HepG2 (cell line): ENCODE data around the gene TCAP. TPM values are rescaled to one million over a fixed set of nuclear protein-coding genes. Genes with fewer than 3 reads are reported as not detected.

Experiments
- ATAC-seq: fragments of 200-7000 bp; cut with Tn5 transposase; 3 replicates; pipeline ENCODE4 v1.9.1; 2020; ENCODE audit warnings: mild to moderate bottlenecking, moderate library complexity
- BruUV-seq: library from RNA; stranded (reverse); fragments of 400-500 nt; replicated peaks from 2 replicates; lab custom pipeline; 2021; lab: Mats Ljungman, UMichigan
- CTCF ChIA-PET: fragments of 300-600 bp; formaldehyde crosslinking; extraction: SDS; loops from one replicate; lab custom pipeline; 2021; ENCODE audit warnings: low total read pairs, inconsistent platforms, low intra/inter-chr PET ratio; lab: Yijun Ruan, JAX
- POLR2A ChIA-PET: fragments of 350-600 bp; sonication (Branson Sonifier 250); formaldehyde crosslinking; loops from one replicate; lab custom pipeline; 2020; ENCODE audit warnings: antibody characterized with exemption, inconsistent platforms; lab: Yijun Ruan, JAX
- DNase-seq: peaks from one replicate; pipeline ENCODE4 v3.0.0-alpha.2; 2015; ENCODE audit warnings: low spot score
- FAIRE-seq: peaks from 3 replicates; lab custom pipeline; 2011; peaks lifted over from hg19 to GRCh38; lab: Jason Lieb, UNC
- H2AFZ ChIP-seq: one replicate; pipeline ENCODE4 v1.6.1; 2011; ENCODE audit warnings: low read length, inconsistent platforms
- H3K27ac ChIP-seq: fragments of 300-600 bp; 3 replicates; pipeline ENCODE4 v1.8.0; 2011; ENCODE audit warnings: mixed run types, mild to moderate bottlenecking, mixed read lengths, low read length, inconsistent platforms; ENCODE audit not compliant: insufficient read depth; ENCODE audit errors: extremely low read length
- H3K27me3 ChIP-seq, 2 experiments: fragments of 200-600 bp in 1 of 2; 2 replicates in 1 of 2; 3 replicates in 1 of 2; pipeline versions ENCODE4 v1.6.0 to v1.8.0; 2011; ENCODE audit warnings: low read length in 2 of 2, mild to moderate bottlenecking in 2 of 2, moderate library complexity in 2 of 2, inconsistent platforms in 1 of 2; ENCODE audit not compliant: insufficient read depth in 2 of 2, control insufficient read depth in 1 of 2
- H3K36me3 ChIP-seq, 2 experiments: fragments of 200-600 bp in 1 of 2; replicated peaks in 1 of 2; 2 replicates in 1 of 2; 3 replicates in 1 of 2; pipeline versions ENCODE4 v1.5.1 to v1.8.0; 2011; ENCODE audit warnings: low read length in 2 of 2, inconsistent platforms in 1 of 2; ENCODE audit not compliant: insufficient read depth in 2 of 2, control insufficient read depth in 1 of 2
- H3K4me1 ChIP-seq: 2 replicates; pipeline ENCODE4 v1.5.1; 2012; ENCODE audit warnings: low read length, inconsistent platforms; ENCODE audit not compliant: insufficient read depth
- H3K4me2 ChIP-seq: 2 replicates; pipeline ENCODE4 v1.6.0; 2011; ENCODE audit warnings: low read depth, low read length, inconsistent platforms
- H3K4me3 ChIP-seq, 3 experiments: fragments of 200-600 bp in 1 of 3; sonication (generic), shearing (Covaris generic) in 1 of 3; replicated peaks in 1 of 3; 2 replicates each; pipeline ENCODE4 v1.5.1; 2011 to 2016; ENCODE audit warnings: low read length in 3 of 3, inconsistent platforms in 2 of 3, low read depth in 2 of 3, mild to moderate bottlenecking in 2 of 3, control low read depth in 1 of 3, mixed read lengths in 1 of 3; ENCODE audit not compliant: insufficient read depth in 1 of 3
- H3K79me2 ChIP-seq: one replicate; pipeline ENCODE4 v1.6.1; 2011; ENCODE audit warnings: low read length, inconsistent platforms; ENCODE audit not compliant: insufficient read depth
- H3K9ac ChIP-seq: 2 replicates; pipeline ENCODE4 v1.6.0; 2011; ENCODE audit warnings: mild to moderate bottlenecking, low read depth, low read length, inconsistent platforms; ENCODE audit not compliant: insufficient read depth
- H3K9me3 ChIP-seq: 2 replicates; pipeline ENCODE4 v1.5.1; 2012; ENCODE audit warnings: mild to moderate bottlenecking, low read length
- H4K20me1 ChIP-seq: 2 replicates; pipeline ENCODE4 v1.6.0; 2011; ENCODE audit warnings: inconsistent platforms, mild to moderate bottlenecking, low read length, moderate library complexity; ENCODE audit not compliant: insufficient read depth
- BORCS8-MEF2B ChIP-seq: sonication (generic); formaldehyde crosslinking; IDR thresholded peaks from 2 replicates; pipeline ENCODE4 v1.8.0; 2022; ENCODE audit warnings: mild to moderate bottlenecking, missing genetic modification reagents
- FOXA3 ChIP-seq: IDR thresholded peaks from 2 replicates; pipeline ENCODE4 v1.6.1; 2016; ENCODE audit warnings: missing genetic modification reagents, missing compliant biosample characterization
- HNF4G ChIP-seq, 2 experiments: sonication (generic) in 1 of 2; formaldehyde crosslinking in 1 of 2; IDR thresholded peaks; 2 replicates each; pipeline versions ENCODE4 v1.4.0 to v1.6.1; 2011 to 2020; ENCODE audit warnings: borderline replicate concordance in 2 of 2, low read depth in 2 of 2, mild to moderate bottlenecking in 2 of 2, low read length in 1 of 2, missing genetic modification reagents in 1 of 2, moderate library complexity in 1 of 2
- HOXA5 ChIP-seq: sonication (generic); formaldehyde crosslinking; IDR thresholded peaks from 2 replicates; pipeline ENCODE4 v1.4.0; 2020; ENCODE audit warnings: missing genetic modification reagents
- MTF1 ChIP-seq: sonication (generic); formaldehyde crosslinking; IDR thresholded peaks from 2 replicates; pipeline ENCODE4 v1.5.0; 2020; ENCODE audit warnings: missing genetic modification reagents
- NCOA5 ChIP-seq: sonication (generic); formaldehyde crosslinking; IDR thresholded peaks from 2 replicates; pipeline ENCODE4 v1.4.0; 2020; ENCODE audit warnings: missing genetic modification reagents
- RFXAP ChIP-seq: sonication (generic); formaldehyde crosslinking; IDR thresholded peaks from 2 replicates; pipeline ENCODE4 v1.4.0; 2020; ENCODE audit warnings: missing genetic modification reagents, borderline replicate concordance
- SIX4 ChIP-seq: sonication (generic); formaldehyde crosslinking; IDR thresholded peaks from 2 replicates; pipeline ENCODE4 v1.4.0; 2020; ENCODE audit warnings: missing genetic modification reagents
- SNAPC2 ChIP-seq: sonication (generic); formaldehyde crosslinking; IDR thresholded peaks from 2 replicates; pipeline ENCODE4 v1.8.1; 2022; ENCODE audit warnings: mild to moderate bottlenecking, missing genetic modification reagents
- TEAD3 ChIP-seq: optimal IDR thresholded peaks from 2 replicates; pipeline ENCODE3; 2016; ENCODE audit warnings: borderline replicate concordance
- ZBTB7A ChIP-seq: sonication (generic); formaldehyde crosslinking; IDR thresholded peaks from 2 replicates; pipeline ENCODE4 v1.8.0; 2022; ENCODE audit warnings: mild to moderate bottlenecking, missing genetic modification reagents
- ZNF569 ChIP-seq: sonication (generic); formaldehyde crosslinking; IDR thresholded peaks from 2 replicates; pipeline ENCODE4 v1.5.0; 2020; ENCODE audit warnings: mild to moderate bottlenecking, missing genetic modification reagents, moderate library complexity, borderline replicate concordance
- ZNF713 ChIP-seq: sonication (generic); formaldehyde crosslinking; IDR thresholded peaks from 2 replicates; pipeline ENCODE4 v1.4.0; 2020; ENCODE audit warnings: mild to moderate bottlenecking, missing genetic modification reagents
- ZNF75D ChIP-seq: sonication (generic); formaldehyde crosslinking; IDR thresholded peaks from 2 replicates; pipeline ENCODE4 v1.8.1; 2023; ENCODE audit warnings: missing genetic modification reagents, mild to moderate bottlenecking, borderline replicate concordance
- ZNF761 ChIP-seq: sonication (generic); formaldehyde crosslinking; conservative IDR thresholded peaks from 2 replicates; pipeline ENCODE4 v1.4.0; 2020; ENCODE audit warnings: mild to moderate bottlenecking, missing genetic modification reagents
- ZNF776 ChIP-seq: sonication (generic); formaldehyde crosslinking; IDR thresholded peaks from 2 replicates; pipeline ENCODE4 v1.4.0; 2020; ENCODE audit warnings: mild to moderate bottlenecking, missing genetic modification reagents
- WGBS: methylation state at CpG from one replicate; pipeline ENCODE4 v1.1.6; 2017; ENCODE audit warnings: low lambda C conversion rate; 5-methylcytosine and 5-hydroxymethylcytosine counted together
- in situ Hi-C: cut with HindIII; loops from 2 replicates; pipeline ENCODE4 v1.10.0; 2017; ENCODE audit warnings: low pct_unique_long_range_greater_than_20kb; ENCODE audit not compliant: extremely low pct_ligation_motif_present
- intact Hi-C: fragments of 100-400 bp; cut with micrococcal nuclease; formaldehyde crosslinking; loops from one replicate; pipeline ENCODE4 v1.10.0; 2022; ENCODE audit not compliant: unreplicated experiment
- polyA plus RNA-seq, 8 experiments: library from polyadenylated mRNA; depleted of rRNA in 3 of 8; stranded (reverse) in 7 of 8; unstranded in 1 of 8; fragments of >200 nt; fragmentation: Illumina TruSeq in 4 of 8; extraction: Trizol in 4 of 8; gene quantifications; 2 replicates each; pipeline versions ENCODE4 v1.2.1 to v1.2.3, GENCODE V29; 2011 to 2016; ENCODE audit warnings: low read depth in 4 of 8, missing spikeins in 1 of 8, mixed read lengths in 1 of 8; ENCODE audit not compliant: insufficient read depth in 1 of 8
- total RNA-seq, 5 experiments: library from RNA; depleted of rRNA; stranded (reverse); fragments of >200 nt; fragmentation: Illumina TruSeq; extraction: Trizol; gene quantifications; 2 replicates each; pipeline ENCODE4 v1.2.3, GENCODE V29; 2016; ENCODE audit warnings: low read depth in 1 of 5
- TF ChIP-seq, protein P1 (sequence below): sonication (generic); formaldehyde crosslinking; IDR thresholded peaks from 2 replicates; pipeline ENCODE4 v1.4.0; 2020; ENCODE audit warnings: mild to moderate bottlenecking, missing genetic modification reagents, borderline replicate concordance

The TCAP gene
- total and polyA plus RNA-seq, 2 of the 13 experiments (the other 11 are each of a cell fraction or from before 2014, with no cell fraction given), result 0.24 to 0.65 TPM

- BruUV-seq, result no TSS peak
- no peak for DNase-seq
These were observed 14.5 kb downstream of the TCAP start for GRCh38 chr17:39679521-39680192.

DNA sequence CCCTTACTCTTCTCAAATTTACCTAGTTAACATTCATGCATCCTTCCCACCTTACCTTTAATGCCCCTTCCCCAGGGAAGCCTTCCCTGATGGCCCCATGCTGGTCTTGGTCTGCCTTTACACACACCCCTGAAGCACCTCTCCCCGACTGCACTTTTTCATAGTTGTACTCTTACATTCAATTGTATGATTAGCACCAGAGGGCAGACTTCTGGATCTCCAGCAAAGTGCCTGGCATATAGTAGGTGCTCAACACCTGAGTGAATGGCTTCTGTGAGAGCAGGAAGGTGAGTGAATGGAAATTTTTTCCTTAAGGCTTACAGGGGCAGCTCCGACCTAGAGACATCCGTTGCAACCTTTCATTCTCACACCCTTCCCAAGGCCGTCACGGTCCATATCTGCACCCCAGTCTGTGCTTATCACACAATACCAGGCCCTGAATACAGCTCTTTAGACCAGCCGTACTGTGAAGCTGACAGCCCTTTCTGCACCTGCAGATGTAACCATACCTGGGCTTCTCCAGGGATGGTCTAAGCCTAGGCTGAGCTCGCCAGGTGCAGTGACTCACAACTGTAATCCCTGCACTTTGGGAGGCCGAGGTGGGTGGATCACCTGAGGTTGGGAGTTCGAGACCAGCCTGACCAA is 18.3 kb downstream of the TCAP start:
- Histone ChIP-seq H3K79me2 (no peaks in the 10 kb centered on the region), H3K27me3 (no peaks in the 10 kb centered on the region; a peak in 1 of 5 replicates), H3K4me1 (peaks cover 25% of the 10 kb centered on the region), H3K9me3 (no peaks in the 10 kb centered on the region), H3K27ac (no peak overlapping the region), H3K4me3 (no peak overlapping the region), H3K36me3 (peaks cover 0 to 2% of the 10 kb centered on the region in 2 experiments; a peak in 2 of 5 replicates), H2AFZ (no peak overlapping the region), H3K4me2 (no peak overlapping the region), H4K20me1 (no peaks in the 10 kb centered on the region), H3K9ac (no peak overlapping the region)
- BruUV-seq, result no TSS peak
- in situ Hi-C loops, result no loop called here
- FAIRE-seq, result no peak
- no peak for ATAC-seq
- WGBS, result 93% methylated on average over 9 of the region's 9 CpGs
- ChIA-PET POLR2A (interaction anchor here (0.8 to 1.8 kb wide), 3 partner anchors 12 to 20 kb away, joined by 5 to 6 read pairs (median 5); no protein-coding TSS in a partner anchor), CTCF (no interaction called here)
- no peak for DNase-seq
- intact Hi-C loops, result no loop called here
- no peak for TF ChIP-seq BORCS8-MEF2B
- no peak for TF ChIP-seq TEAD3
- TF ChIP-seq ZNF713 (CRISPR knock-in tag), result no peak
- TF ChIP-seq ZNF569 (CRISPR knock-in tag), result no peak
- TF ChIP-seq ZBTB7A (CRISPR knock-in tag), result no peak
- no peak for TF ChIP-seq HNF4G (IDR thresholded peaks at IDR 0.05; ENCODE audit: borderline replicate concordance, low read depth, low read length)
- no peak for TF ChIP-seq HNF4G (CRISPR knock-in tag; IDR thresholded peaks at IDR 0.05; ENCODE audit: borderline replicate concordance, low read depth)
- TF ChIP-seq SNAPC2 (CRISPR knock-in tag), result no peak
- no peak for TF ChIP-seq MTF1
- TF ChIP-seq ZNF776 (CRISPR knock-in tag), result no peak
- no peak for TF ChIP-seq FOXA3
- no peak for TF ChIP-seq ZNF75D (CRISPR knock-in tag)
- no peak for TF ChIP-seq NCOA5 (CRISPR knock-in tag)
- no peak for TF ChIP-seq SIX4
- TF ChIP-seq RFXAP (CRISPR knock-in tag), result no peak
- TF ChIP-seq, protein P1, sequence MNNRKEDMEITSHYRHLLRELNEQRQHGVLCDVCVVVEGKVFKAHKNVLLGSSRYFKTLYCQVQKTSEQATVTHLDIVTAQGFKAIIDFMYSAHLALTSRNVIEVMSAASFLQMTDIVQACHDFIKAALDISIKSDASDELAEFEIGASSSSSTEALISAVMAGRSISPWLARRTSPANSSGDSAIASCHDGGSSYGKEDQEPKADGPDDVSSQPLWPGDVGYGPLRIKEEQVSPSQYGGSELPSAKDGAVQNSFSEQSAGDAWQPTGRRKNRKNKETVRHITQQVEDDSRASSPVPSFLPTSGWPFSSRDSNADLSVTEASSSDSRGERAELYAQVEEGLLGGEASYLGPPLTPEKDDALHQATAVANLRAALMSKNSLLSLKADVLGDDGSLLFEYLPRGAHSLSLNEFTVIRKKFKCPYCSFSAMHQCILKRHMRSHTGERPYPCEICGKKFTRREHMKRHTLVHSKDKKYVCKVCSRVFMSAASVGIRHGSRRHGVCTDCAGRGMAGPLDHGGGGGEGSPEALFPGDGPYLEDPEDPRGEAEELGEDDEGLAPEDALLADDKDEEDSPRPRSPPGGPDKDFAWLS, result no peak
- no peak for TF ChIP-seq HOXA5

More at GRCh38 chr17:39679521-39680192, 14.5 kb downstream of the TCAP start:
- Histone ChIP-seq H3K9ac (no peak overlapping the region), H4K20me1 (no peaks in the 10 kb centered on the region), H3K4me1 (peaks cover 50% of the 10 kb centered on the region), H3K4me2 (no peak overlapping the region), H3K27me3 (no peaks in the 10 kb centered on the region), H2AFZ (no peak overlapping the region), H3K27ac (no peak overlapping the region), H3K9me3 (no peaks in the 10 kb centered on the region), H3K36me3 (peaks cover 0 to 1% of the 10 kb centered on the region in 2 experiments; a peak in 1 of 5 replicates), H3K79me2 (no peaks in the 10 kb centered on the region), H3K4me3 (no peak overlapping the region)
- WGBS, result 88% methylated on average over 12 of the region's 12 CpGs
- POLR2A ChIA-PET, result interaction anchor here (0.8 to 6.3 kb wide), 3 partner anchors 9 to 22 kb away, joined by 3 to 63 read pairs (median 10); partner anchors contain the start of gene PGAP3
- intact Hi-C loops, result no loop called here
- ATAC-seq (no peak), FAIRE-seq (no peak)
- CTCF ChIA-PET, result no interaction called here
- in situ Hi-C loops, result no loop called here
- TF ChIP-seq ZNF761 (CRISPR knock-in tag), result no peak
